ENCODE results near the gene CPED1.

DNA sequence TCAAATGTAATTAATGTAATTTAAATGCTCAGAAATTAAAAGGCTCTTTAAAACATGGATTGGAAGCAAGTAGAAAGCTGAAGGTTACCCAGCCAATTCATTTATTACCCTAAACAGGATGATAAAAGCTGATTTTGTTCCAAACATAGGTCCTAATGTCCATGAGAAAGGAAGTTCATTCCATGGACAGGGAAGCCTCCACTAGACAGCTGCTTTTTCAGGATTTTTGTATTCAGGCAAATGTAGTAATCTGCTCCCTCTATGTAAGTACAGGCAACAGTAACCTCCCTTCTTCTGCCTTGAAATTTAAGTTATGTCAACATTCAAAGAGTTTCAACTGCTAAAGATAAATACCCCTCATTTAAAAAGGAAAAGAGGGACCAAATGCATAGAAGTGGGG is 217.3 kb downstream of the CPED1 start:
- TF ChIP-seq, protein P1, sequence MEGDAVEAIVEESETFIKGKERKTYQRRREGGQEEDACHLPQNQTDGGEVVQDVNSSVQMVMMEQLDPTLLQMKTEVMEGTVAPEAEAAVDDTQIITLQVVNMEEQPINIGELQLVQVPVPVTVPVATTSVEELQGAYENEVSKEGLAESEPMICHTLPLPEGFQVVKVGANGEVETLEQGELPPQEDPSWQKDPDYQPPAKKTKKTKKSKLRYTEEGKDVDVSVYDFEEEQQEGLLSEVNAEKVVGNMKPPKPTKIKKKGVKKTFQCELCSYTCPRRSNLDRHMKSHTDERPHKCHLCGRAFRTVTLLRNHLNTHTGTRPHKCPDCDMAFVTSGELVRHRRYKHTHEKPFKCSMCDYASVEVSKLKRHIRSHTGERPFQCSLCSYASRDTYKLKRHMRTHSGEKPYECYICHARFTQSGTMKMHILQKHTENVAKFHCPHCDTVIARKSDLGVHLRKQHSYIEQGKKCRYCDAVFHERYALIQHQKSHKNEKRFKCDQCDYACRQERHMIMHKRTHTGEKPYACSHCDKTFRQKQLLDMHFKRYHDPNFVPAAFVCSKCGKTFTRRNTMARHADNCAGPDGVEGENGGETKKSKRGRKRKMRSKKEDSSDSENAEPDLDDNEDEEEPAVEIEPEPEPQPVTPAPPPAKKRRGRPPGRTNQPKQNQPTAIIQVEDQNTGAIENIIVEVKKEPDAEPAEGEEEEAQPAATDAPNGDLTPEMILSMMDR (IDR thresholded peaks at IDR 0.05) = no peak
- no peak for TF ChIP-seq TCF7L2 (IDR thresholded peaks at IDR 0.05; ENCODE audit: low read depth, low read length)
